Liver (tissue), 3 donors: Measurements from ENCODE around the gene RBMS3.

Experiments used
- JUND ChIP-seq, 2 donors: IDR thresholded peaks; 2 replicates each; pipeline ENCODE4 v1.6.1; 2016; ENCODE audit warnings: antibody characterized with exemption in 2 of 2
- TAF1 ChIP-seq: conservative IDR thresholded peaks from 2 replicates; pipeline ENCODE4 v1.6.1; 2016; ENCODE audit warnings: antibody characterized with exemption, mild to moderate bottlenecking
- TF ChIP-seq, protein P1 (sequence below): IDR thresholded peaks from 2 replicates; pipeline ENCODE4 v1.6.1; 2016; ENCODE audit warnings: antibody characterized with exemption, mild to moderate bottlenecking
- TF ChIP-seq, protein P2 (sequence below): fragments of 150-350 bp; IDR thresholded peaks from 2 replicates; pipeline ENCODE4 v1.5.1; 2017; ENCODE audit warnings: improper control_type of control experiment, low read depth, low read length; ENCODE audit not compliant: missing input control
- TF ChIP-seq, protein P3 (sequence below): IDR thresholded peaks from 2 replicates; pipeline ENCODE4 v1.6.1; 2016; ENCODE audit warnings: antibody characterized with exemption
- donor health status: healthy.
- donor health status: healthy.

DNA sequence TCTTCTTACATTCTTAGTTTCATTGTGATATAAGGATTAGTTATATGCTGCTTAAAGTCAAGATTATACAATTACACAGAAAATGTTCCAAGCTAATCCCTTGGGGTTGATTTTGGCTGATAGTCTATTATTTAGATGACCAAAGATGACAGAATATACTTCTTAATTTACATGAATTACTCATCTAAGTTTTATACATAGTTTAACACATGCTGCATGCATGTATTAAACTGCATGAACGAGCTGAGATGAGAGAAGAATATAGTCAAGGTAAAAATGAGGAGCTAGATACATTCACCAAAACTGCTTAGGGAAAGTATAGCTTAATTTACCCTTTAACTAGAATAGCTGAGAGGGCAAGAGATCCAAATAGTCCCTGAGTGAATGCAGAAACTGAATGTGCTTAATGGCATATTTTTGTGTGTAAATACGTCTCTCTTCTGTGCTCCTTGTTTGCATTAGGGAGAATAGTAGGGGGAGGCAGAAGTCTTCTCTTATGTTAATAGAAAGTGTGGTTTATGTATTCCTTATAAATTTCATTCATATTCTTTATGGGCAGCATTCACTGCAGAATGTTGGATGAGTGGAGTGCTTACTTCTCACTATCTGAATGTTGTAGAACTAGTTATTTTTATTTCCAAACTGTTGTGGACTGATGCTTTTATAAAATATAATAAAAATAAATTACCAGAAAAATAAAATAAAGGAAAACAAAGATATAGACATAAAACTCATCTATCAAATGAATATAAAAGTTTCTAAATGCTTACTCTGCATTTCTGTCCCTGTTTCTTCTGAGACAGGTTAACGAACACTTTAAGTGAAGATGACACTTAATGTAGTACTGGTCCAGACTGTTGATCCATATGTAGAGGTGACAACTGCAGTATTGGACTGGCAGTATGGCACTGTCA, 327.8 kb downstream of the RBMS3 start:
- TF ChIP-seq, protein P1, sequence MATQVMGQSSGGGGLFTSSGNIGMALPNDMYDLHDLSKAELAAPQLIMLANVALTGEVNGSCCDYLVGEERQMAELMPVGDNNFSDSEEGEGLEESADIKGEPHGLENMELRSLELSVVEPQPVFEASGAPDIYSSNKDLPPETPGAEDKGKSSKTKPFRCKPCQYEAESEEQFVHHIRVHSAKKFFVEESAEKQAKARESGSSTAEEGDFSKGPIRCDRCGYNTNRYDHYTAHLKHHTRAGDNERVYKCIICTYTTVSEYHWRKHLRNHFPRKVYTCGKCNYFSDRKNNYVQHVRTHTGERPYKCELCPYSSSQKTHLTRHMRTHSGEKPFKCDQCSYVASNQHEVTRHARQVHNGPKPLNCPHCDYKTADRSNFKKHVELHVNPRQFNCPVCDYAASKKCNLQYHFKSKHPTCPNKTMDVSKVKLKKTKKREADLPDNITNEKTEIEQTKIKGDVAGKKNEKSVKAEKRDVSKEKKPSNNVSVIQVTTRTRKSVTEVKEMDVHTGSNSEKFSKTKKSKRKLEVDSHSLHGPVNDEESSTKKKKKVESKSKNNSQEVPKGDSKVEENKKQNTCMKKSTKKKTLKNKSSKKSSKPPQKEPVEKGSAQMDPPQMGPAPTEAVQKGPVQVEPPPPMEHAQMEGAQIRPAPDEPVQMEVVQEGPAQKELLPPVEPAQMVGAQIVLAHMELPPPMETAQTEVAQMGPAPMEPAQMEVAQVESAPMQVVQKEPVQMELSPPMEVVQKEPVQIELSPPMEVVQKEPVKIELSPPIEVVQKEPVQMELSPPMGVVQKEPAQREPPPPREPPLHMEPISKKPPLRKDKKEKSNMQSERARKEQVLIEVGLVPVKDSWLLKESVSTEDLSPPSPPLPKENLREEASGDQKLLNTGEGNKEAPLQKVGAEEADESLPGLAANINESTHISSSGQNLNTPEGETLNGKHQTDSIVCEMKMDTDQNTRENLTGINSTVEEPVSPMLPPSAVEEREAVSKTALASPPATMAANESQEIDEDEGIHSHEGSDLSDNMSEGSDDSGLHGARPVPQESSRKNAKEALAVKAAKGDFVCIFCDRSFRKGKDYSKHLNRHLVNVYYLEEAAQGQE, result no peak
- TF ChIP-seq, protein P2, sequence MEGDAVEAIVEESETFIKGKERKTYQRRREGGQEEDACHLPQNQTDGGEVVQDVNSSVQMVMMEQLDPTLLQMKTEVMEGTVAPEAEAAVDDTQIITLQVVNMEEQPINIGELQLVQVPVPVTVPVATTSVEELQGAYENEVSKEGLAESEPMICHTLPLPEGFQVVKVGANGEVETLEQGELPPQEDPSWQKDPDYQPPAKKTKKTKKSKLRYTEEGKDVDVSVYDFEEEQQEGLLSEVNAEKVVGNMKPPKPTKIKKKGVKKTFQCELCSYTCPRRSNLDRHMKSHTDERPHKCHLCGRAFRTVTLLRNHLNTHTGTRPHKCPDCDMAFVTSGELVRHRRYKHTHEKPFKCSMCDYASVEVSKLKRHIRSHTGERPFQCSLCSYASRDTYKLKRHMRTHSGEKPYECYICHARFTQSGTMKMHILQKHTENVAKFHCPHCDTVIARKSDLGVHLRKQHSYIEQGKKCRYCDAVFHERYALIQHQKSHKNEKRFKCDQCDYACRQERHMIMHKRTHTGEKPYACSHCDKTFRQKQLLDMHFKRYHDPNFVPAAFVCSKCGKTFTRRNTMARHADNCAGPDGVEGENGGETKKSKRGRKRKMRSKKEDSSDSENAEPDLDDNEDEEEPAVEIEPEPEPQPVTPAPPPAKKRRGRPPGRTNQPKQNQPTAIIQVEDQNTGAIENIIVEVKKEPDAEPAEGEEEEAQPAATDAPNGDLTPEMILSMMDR, result no peak
- TF ChIP-seq, protein P3, sequence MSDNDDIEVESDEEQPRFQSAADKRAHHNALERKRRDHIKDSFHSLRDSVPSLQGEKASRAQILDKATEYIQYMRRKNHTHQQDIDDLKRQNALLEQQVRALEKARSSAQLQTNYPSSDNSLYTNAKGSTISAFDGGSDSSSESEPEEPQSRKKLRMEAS, result no peak
- TF ChIP-seq TAF1 (no peak), JUND (IDR thresholded peaks at IDR 0.05) (no peak)
